GM12878 (cell line): ENCODE measurements around the gene AHCYL2. TPM values are rescaled to one million over a fixed set of nuclear protein-coding genes. Genes with fewer than 3 reads are reported as not detected.

Experiments
- ATF7 ChIP-seq: fragments of 450-650 bp; IDR thresholded peaks from 2 replicates; pipeline ENCODE4 v1.6.1; 2016; ENCODE audit warnings: low read depth, mild to moderate bottlenecking
- BACH1 ChIP-seq: fragments of 450-650 bp; IDR thresholded peaks from 2 replicates; pipeline ENCODE4 v1.6.1; 2017; ENCODE audit warnings: mild to moderate bottlenecking, borderline replicate concordance
- BHLHE40 ChIP-seq, 2 experiments: fragments of 450-650 bp in 1 of 2; IDR thresholded peaks; 2 replicates each; pipeline ENCODE4 v1.6.1; 2011 to 2017; ENCODE audit warnings: low read depth in 2 of 2, borderline replicate concordance in 1 of 2, improper control_type of control experiment in 1 of 2, low read length in 1 of 2, mild to moderate bottlenecking in 1 of 2
- CHD1 ChIP-seq: IDR thresholded peaks from 2 replicates; pipeline ENCODE4 v1.6.1; 2012; ENCODE audit warnings: low read depth, low read length, improper control_type of control experiment
- EZH2 ChIP-seq: IDR thresholded peaks from 2 replicates; pipeline ENCODE4 v1.6.1; 2012; ENCODE audit warnings: low read depth, mild to moderate bottlenecking, control low read depth, inconsistent platforms, low read length, borderline replicate concordance; ENCODE audit not compliant: control insufficient read depth
- GATAD2B ChIP-seq: fragments of 450-650 bp; conservative IDR thresholded peaks from 2 replicates; pipeline ENCODE4 v1.6.1; 2017; ENCODE audit warnings: low read depth, mild to moderate bottlenecking, moderate library complexity
- LARP7 ChIP-seq: fragments of 450-650 bp; IDR thresholded peaks from 2 replicates; pipeline ENCODE4 v1.6.1; 2017; ENCODE audit warnings: mild to moderate bottlenecking
- NFYB ChIP-seq: IDR thresholded peaks from 2 replicates; pipeline ENCODE4 v1.6.1; 2011; ENCODE audit warnings: low read depth, mild to moderate bottlenecking, low read length, improper control_type of control experiment, moderate library complexity; ENCODE audit not compliant: insufficient read depth
- PAX5 ChIP-seq: IDR thresholded peaks from 2 replicates; pipeline ENCODE4 v1.6.1; 2011; ENCODE audit warnings: low read depth, low read length, borderline replicate concordance
- RAD21 ChIP-seq: IDR thresholded peaks from 2 replicates; pipeline ENCODE4 v1.6.1; 2011; ENCODE audit warnings: mild to moderate bottlenecking, low read depth, low read length, moderate library complexity; ENCODE audit not compliant: insufficient read depth
- RBBP5 ChIP-seq: fragments of 200-600 bp; sonication (generic); conservative IDR thresholded peaks from 2 replicates; pipeline ENCODE4 v1.6.1; 2016
- SPI1 ChIP-seq: IDR thresholded peaks from 2 replicates; pipeline ENCODE4 v1.6.1; 2011; ENCODE audit warnings: low read depth, mild to moderate bottlenecking, low read length, moderate library complexity, borderline replicate concordance; ENCODE audit not compliant: insufficient read depth
- ZNF622 ChIP-seq: fragments of 450-650 bp; IDR thresholded peaks from 2 replicates; pipeline ENCODE4 v1.6.1; 2017; ENCODE audit warnings: mild to moderate bottlenecking, inconsistent platforms
- polyA plus RNA-seq, 11 experiments: library from polyadenylated mRNA; depleted of rRNA in 4 of 11; unstranded in 6 of 11; stranded (reverse) in 5 of 11; fragments of >200 nt; fragmentation: Nextera tagmentation in 4 of 11; fragmentation: Illumina TruSeq in 1 of 11; extraction: Ambion mirVana in 4 of 11; extraction: Trizol in 1 of 11; gene quantifications; 1 replicate in 1 of 11; 2 replicates in 10 of 11; pipeline versions ENCODE4 v1.2.1 to v1.2.3, GENCODE V29; 2011 to 2016; ENCODE audit warnings: inconsistent platforms in 2 of 11, missing spikeins in 2 of 11, low read depth in 1 of 11
- total RNA-seq, 4 experiments: library from RNA; depleted of rRNA in 3 of 4; stranded (reverse); fragments of >200 nt in 3 of 4; fragmentation: Illumina TruSeq in 1 of 4; extraction: Trizol in 1 of 4; gene quantifications; 2 replicates each; pipeline versions ENCODE4 v1.2.1 to v1.2.3, GENCODE V29; 2013 to 2021
- TF ChIP-seq, protein P1 (sequence below): fragments of 450-650 bp; IDR thresholded peaks from 2 replicates; pipeline ENCODE4 v1.6.1; 2017; ENCODE audit warnings: low read depth, mild to moderate bottlenecking, moderate library complexity
- TF ChIP-seq, protein P2 (sequence below): fragments of 450-650 bp; IDR thresholded peaks from 2 replicates; pipeline ENCODE4 v1.6.1; 2017; ENCODE audit warnings: antibody characterized with exemption, mild to moderate bottlenecking, moderate library complexity
- TF ChIP-seq, protein P3 (sequence below): IDR thresholded peaks from 2 replicates; pipeline ENCODE4 v1.6.1; 2012; ENCODE audit warnings: mild to moderate bottlenecking, low read depth, low read length
- TF ChIP-seq, protein P4 (sequence below): fragments of 450-650 bp; formaldehyde crosslinking; IDR thresholded peaks from 2 replicates; pipeline ENCODE4 v1.5.0; 2022; ENCODE audit warnings: mild to moderate bottlenecking, missing genetic modification characterization

AHCYL2 gene
- total and polyA plus RNA-seq, 10 of the 15 experiments (the other 5 are each of a cell fraction or from before 2014, with no cell fraction given), result 1.7 to 29.1 (median 5.4) TPM

DNA sequence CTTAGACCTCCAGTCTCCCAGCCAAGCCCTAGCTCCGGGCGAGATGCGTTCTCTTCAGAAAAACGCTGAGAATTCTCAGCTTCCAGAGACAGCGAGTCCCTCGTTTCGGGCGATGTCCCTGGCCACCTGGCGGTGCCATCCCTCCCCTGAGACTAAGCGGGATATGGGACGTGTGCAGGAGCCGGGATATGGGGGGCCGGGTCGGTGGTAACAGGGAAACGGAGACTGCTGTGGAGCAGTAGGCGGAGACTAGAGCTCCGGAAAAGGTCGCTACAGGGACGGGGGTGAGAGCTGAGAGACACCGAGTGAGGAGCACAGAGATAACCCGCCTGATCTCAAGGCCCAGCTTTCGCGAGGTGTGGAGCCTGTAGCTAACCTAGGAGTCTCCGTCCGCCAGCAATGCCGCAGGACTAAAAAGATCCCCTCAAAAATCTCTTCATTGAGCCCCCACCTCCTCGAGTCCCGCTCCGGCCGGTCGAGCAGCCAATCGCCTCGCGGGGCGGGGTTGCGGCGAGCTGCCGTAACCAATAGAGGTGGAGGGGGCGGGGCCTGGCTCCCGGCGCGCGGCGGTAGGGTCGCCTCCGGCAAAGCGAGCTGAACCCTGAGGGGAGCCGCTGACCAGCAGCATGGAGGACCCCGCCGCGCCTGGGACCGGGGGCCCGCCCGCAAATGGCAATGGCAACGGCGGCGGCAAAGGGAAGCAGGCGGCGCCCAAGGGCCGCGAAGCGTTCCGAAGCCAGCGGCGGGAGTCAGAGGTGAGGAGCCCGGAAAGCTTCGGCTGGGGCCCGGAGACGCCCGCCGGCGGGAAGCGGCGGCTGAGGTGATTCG is 209.2 kb downstream of the AHCYL2 start, which contains the start of gene STRIP2 (continued):
- TF ChIP-seq, protein P1, sequence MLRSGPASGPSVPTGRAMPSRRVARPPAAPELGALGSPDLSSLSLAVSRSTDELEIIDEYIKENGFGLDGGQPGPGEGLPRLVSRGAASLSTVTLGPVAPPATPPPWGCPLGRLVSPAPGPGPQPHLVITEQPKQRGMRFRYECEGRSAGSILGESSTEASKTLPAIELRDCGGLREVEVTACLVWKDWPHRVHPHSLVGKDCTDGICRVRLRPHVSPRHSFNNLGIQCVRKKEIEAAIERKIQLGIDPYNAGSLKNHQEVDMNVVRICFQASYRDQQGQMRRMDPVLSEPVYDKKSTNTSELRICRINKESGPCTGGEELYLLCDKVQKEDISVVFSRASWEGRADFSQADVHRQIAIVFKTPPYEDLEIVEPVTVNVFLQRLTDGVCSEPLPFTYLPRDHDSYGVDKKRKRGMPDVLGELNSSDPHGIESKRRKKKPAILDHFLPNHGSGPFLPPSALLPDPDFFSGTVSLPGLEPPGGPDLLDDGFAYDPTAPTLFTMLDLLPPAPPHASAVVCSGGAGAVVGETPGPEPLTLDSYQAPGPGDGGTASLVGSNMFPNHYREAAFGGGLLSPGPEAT, result 0 out of 2 replicates have a peak, but pooled peaks have one; percentile 41
- TF ChIP-seq LARP7, result peak; percentile 76
- TF ChIP-seq SPI1, result no peak
- TF ChIP-seq GATAD2B, result peak; percentile 77
- no peak for TF ChIP-seq PAX5
- no peak for TF ChIP-seq EZH2
- peak; percentile 94 for TF ChIP-seq CHD1
- TF ChIP-seq, protein P2, sequence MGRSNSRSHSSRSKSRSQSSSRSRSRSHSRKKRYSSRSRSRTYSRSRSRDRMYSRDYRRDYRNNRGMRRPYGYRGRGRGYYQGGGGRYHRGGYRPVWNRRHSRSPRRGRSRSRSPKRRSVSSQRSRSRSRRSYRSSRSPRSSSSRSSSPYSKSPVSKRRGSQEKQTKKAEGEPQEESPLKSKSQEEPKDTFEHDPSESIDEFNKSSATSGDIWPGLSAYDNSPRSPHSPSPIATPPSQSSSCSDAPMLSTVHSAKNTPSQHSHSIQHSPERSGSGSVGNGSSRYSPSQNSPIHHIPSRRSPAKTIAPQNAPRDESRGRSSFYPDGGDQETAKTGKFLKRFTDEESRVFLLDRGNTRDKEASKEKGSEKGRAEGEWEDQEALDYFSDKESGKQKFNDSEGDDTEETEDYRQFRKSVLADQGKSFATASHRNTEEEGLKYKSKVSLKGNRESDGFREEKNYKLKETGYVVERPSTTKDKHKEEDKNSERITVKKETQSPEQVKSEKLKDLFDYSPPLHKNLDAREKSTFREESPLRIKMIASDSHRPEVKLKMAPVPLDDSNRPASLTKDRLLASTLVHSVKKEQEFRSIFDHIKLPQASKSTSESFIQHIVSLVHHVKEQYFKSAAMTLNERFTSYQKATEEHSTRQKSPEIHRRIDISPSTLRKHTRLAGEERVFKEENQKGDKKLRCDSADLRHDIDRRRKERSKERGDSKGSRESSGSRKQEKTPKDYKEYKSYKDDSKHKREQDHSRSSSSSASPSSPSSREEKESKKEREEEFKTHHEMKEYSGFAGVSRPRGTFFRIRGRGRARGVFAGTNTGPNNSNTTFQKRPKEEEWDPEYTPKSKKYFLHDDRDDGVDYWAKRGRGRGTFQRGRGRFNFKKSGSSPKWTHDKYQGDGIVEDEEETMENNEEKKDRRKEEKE, result peak; percentile 74; the same call in 1 of the 2 replicates
- TF ChIP-seq RAD21, result no peak
- TF ChIP-seq, protein P3, sequence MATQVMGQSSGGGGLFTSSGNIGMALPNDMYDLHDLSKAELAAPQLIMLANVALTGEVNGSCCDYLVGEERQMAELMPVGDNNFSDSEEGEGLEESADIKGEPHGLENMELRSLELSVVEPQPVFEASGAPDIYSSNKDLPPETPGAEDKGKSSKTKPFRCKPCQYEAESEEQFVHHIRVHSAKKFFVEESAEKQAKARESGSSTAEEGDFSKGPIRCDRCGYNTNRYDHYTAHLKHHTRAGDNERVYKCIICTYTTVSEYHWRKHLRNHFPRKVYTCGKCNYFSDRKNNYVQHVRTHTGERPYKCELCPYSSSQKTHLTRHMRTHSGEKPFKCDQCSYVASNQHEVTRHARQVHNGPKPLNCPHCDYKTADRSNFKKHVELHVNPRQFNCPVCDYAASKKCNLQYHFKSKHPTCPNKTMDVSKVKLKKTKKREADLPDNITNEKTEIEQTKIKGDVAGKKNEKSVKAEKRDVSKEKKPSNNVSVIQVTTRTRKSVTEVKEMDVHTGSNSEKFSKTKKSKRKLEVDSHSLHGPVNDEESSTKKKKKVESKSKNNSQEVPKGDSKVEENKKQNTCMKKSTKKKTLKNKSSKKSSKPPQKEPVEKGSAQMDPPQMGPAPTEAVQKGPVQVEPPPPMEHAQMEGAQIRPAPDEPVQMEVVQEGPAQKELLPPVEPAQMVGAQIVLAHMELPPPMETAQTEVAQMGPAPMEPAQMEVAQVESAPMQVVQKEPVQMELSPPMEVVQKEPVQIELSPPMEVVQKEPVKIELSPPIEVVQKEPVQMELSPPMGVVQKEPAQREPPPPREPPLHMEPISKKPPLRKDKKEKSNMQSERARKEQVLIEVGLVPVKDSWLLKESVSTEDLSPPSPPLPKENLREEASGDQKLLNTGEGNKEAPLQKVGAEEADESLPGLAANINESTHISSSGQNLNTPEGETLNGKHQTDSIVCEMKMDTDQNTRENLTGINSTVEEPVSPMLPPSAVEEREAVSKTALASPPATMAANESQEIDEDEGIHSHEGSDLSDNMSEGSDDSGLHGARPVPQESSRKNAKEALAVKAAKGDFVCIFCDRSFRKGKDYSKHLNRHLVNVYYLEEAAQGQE, result 0 out of 2 replicates have a peak, but pooled peaks have one; percentile 15
- TF ChIP-seq ATF7, result peak; percentile 95
- TF ChIP-seq BACH1, result 0 out of 2 replicates have a peak, but pooled peaks have one; percentile 42
- peak in 1 of 2 experiments; percentile 56; a peak in 2 of 4 replicates for TF ChIP-seq BHLHE40 (IDR thresholded peaks at IDR 0.05; ENCODE audit: borderline replicate concordance in 1 of 2, low read depth in 2 of 2, low read length in 1 of 2)
- no peak for TF ChIP-seq RBBP5
- TF ChIP-seq ZNF622, result no peak
- peak; percentile 95 for TF ChIP-seq NFYB
- TF ChIP-seq, protein P4, sequence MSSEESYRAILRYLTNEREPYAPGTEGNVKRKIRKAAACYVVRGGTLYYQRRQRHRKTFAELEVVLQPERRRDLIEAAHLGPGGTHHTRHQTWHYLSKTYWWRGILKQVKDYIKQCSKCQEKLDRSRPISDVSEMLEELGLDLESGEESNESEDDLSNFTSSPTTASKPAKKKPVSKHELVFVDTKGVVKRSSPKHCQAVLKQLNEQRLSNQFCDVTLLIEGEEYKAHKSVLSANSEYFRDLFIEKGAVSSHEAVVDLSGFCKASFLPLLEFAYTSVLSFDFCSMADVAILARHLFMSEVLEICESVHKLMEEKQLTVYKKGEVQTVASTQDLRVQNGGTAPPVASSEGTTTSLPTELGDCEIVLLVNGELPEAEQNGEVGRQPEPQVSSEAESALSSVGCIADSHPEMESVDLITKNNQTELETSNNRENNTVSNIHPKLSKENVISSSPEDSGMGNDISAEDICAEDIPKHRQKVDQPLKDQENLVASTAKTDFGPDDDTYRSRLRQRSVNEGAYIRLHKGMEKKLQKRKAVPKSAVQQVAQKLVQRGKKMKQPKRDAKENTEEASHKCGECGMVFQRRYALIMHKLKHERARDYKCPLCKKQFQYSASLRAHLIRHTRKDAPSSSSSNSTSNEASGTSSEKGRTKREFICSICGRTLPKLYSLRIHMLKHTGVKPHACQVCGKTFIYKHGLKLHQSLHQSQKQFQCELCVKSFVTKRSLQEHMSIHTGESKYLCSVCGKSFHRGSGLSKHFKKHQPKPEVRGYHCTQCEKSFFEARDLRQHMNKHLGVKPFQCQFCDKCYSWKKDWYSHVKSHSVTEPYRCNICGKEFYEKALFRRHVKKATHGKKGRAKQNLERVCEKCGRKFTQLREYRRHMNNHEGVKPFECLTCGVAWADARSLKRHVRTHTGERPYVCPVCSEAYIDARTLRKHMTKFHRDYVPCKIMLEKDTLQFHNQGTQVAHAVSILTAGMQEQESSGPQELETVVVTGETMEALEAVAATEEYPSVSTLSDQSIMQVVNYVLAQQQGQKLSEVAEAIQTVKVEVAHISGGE (CRISPR knock-in tag), result no peak
